ENCODE data around the gene WDR82. TPM values are rescaled to one million over a fixed set of nuclear protein-coding genes. Genes with fewer than 3 reads are reported as not detected.
A peak's percentile ranks its signal among the peaks of the same experiment; 100 is the strongest.
"Not testable (repeated sequence)": the region's sequence is repeated elsewhere in the genome, so short reads cannot be mapped to it uniquely, and the experiment has no call there.

WDR82 gene
- total RNA-seq, 4 donors from 2014 or later, result 66.4 to 76.4 (median 72.2) TPM

DNA sequence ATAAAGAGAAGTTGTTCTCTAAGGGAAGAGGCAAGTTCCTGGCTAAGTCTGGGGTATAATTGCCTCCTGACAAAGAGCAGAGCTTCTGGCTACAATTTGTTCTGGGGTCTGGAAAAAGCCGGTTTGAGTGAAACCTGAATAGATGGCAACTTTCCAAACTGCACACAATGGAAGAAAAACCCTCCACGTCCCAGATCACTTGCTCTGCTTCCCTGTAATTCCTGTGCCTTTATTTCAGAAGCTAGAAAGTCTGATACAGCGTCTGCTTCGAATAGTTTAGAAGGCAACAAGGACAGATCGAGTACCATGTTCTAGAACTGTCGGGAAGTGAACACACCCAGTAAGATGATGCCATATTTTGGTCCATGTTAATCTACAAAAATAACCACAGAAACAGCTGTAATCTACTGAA, 1.6 kb upstream of the WDR82 start:
- no peaks in the 10 kb centered on the region for H3K9me3 ChIP-seq
- H3K27ac ChIP-seq, result peak overlapping the region; percentile 98 to 99 (median 98)
- H3K36me3 ChIP-seq, result no peaks in the 10 kb centered on the region
- H3K4me3 ChIP-seq (replicated peaks in 1 of 3), result no peak overlapping the region
- DNase-seq, result peak in 1 of 2 donors; percentile 20
- peaks cover 32 to 44% of the 10 kb centered on the region in 2 donors for H3K4me1 ChIP-seq
- intact Hi-C loops (cut with DNase I), result no loop called here
- peak in 1 of 2 donors; percentile 56 for TF ChIP-seq POLR2A (IDR thresholded peaks at IDR 0.05)
- TF ChIP-seq, protein P1, sequence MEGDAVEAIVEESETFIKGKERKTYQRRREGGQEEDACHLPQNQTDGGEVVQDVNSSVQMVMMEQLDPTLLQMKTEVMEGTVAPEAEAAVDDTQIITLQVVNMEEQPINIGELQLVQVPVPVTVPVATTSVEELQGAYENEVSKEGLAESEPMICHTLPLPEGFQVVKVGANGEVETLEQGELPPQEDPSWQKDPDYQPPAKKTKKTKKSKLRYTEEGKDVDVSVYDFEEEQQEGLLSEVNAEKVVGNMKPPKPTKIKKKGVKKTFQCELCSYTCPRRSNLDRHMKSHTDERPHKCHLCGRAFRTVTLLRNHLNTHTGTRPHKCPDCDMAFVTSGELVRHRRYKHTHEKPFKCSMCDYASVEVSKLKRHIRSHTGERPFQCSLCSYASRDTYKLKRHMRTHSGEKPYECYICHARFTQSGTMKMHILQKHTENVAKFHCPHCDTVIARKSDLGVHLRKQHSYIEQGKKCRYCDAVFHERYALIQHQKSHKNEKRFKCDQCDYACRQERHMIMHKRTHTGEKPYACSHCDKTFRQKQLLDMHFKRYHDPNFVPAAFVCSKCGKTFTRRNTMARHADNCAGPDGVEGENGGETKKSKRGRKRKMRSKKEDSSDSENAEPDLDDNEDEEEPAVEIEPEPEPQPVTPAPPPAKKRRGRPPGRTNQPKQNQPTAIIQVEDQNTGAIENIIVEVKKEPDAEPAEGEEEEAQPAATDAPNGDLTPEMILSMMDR (IDR thresholded peaks at IDR 0.05), result no peak
- H3K27me3 ChIP-seq, result no peaks in the 10 kb centered on the region
- 8 to 16% methylated on average over 6 of the region's 6 CpGs for WGBS, 2 donors

DNA sequence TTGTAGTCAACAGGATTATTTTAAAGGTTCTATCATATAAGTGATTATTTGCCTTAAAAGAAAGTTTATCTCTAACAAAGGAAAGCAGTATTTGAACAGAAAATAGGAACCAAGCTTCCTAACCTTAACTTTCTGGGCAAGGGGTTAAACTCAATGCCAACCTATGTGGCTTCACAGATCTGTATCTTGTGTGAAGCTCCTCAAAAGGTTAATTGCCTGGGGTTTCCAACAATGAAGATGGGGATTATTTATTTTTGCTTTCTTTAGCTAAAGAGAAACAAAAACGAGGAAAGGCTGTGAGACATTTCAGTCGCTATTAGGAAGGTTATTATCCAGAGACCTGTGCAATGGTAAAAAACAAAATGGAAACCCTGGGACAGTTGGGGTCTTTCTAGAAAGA, 1.1 kb upstream of the WDR82 start:
- intact Hi-C loops (cut with DNase I), result loop anchor here (5.0 kb wide), 1 partner anchor 42 kb away; the partner anchor contains the start of gene TWF2
- Histone ChIP-seq H3K27me3 (no peaks in the 10 kb centered on the region), H3K9me3 (no peaks in the 10 kb centered on the region), H3K36me3 (no peaks in the 10 kb centered on the region), H3K4me1 (peaks cover 36 to 47% of the 10 kb centered on the region in 2 donors), H3K4me3 (replicated peaks in 1 of 3) (peak overlapping the region in 1 of 3 donors; percentile 85), H3K27ac (peak overlapping the region; percentile 98 to 99 (median 98))
- TF ChIP-seq POLR2A (IDR thresholded peaks at IDR 0.05), result no peak
- TF ChIP-seq, protein P1 (IDR thresholded peaks at IDR 0.05), result no peak
- WGBS, 2 donors, result 11 to 12% methylated on average over 2 of the region's 2 CpGs
- no peak for DNase-seq

DNA sequence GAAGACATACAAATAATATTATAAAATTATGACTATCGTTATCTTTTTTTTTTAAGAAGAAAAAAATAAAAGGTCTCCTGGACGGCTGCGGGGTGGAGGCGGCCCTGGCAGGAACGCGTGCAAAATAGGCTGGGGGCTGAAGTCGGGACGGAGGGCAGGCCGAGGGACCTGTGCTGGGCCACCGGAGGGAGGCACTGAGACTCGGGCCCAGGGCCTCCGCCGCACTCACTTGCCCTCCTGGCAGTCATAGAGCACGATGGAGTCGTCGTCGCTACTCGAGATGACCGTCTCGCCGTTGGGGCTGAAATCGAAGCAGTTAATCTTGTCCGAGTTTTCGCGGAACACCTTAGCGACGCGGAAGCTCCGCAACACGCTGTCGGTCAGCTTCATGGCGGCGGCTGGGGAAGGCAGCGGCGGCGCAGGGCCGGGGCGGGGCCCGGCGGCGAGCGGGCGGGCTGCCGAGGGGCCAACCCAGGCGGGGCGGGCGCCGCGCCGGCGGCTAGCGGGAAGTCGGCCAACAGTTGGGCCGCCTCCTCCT, 408 bp downstream of the WDR82 start:
- DNase-seq, result no peak
- Histone ChIP-seq H3K36me3 (peaks cover 0 to 5% of the 10 kb centered on the region in 2 donors), H3K27me3 (no peaks in the 10 kb centered on the region), H3K9me3 (no peaks in the 10 kb centered on the region), H3K27ac (peak overlapping the region; percentile 98 to 99 (median 98)), H3K4me3 (replicated peaks in 1 of 3) (peak overlapping the region; percentile 73 to 87 (median 85)), H3K4me1 (peaks cover 51 to 58% of the 10 kb centered on the region in 2 donors)
- WGBS, 2 donors, result 0 to 1% methylated on average over 13 to 27 of the region's 54 CpGs
- TF ChIP-seq, protein P1 (IDR thresholded peaks at IDR 0.05), result peak in 3 of 6 experiments; percentile 16 to 40 (median 20)
- TF ChIP-seq POLR2A (IDR thresholded peaks at IDR 0.05), result no peak
- intact Hi-C loops (cut with DNase I), result loop anchor here (5.0 kb wide), 1 partner anchor 41 kb away; the partner anchor contains the start of gene TWF2

DNA sequence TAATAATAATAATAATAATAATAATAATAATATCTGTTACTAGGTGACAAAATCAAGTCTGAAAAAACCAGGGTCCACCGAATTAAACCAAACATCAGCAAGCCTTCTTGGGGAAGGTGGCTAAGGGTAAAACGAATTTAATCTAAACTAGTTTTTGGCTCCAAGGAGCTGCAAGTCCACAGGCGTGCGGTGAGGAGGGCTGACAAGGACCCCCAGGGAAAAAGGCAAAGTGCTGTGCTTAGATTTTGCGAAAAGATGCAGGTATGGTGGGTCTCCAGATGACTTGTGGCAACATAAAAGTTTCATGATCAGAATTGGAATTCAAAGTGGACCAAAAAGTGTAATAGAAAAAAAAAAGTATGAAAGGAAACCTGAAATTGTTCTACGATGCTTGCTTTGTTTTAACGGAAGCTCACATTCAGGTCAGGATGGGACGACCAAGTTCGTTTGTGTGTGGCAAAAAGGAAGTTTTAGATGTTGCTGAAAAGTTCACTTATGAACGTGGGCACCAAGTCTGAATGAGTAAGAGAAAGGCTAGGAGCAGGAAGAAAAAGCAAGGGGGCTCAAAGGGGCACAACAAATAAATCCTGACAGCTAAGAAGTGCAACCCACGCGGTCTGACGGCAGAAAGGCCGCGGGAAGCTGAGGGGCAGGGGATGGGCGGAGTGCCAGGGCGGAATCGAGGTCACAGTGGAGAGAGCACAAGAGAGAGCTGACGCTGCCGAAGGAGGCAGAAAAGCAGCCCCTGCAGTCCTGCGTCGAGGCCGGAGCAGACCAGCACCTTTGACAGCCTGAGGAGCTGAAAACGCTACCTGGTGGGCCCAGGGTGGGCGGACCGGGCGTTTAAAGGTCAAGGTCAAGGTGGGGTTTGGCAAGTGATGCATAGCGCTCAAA, 1.1 kb downstream of the WDR82 start:
- Histone ChIP-seq H3K27ac (peak overlapping the region; percentile 98 to 99 (median 98)), H3K9me3 (no peaks in the 10 kb centered on the region), H3K27me3 (no peaks in the 10 kb centered on the region), H3K36me3 (peaks cover 0 to 5% of the 10 kb centered on the region in 2 donors), H3K4me1 (peaks cover 54 to 58% of the 10 kb centered on the region in 2 donors), H3K4me3 (replicated peaks in 1 of 3) (peak overlapping the region in 2 of 3 donors; percentile 85 to 87)
- WGBS, 2 donors, result 1% methylated on average over 28 of the region's 28 CpGs
- DNase-seq, result peak; percentile 95
- TF ChIP-seq, protein P1 (IDR thresholded peaks at IDR 0.05), result no peak
- peak; percentile 69 to 94 for TF ChIP-seq POLR2A (IDR thresholded peaks at IDR 0.05)
- intact Hi-C loops (cut with DNase I), result loop anchor here (5.0 kb wide), 1 partner anchor 40 kb away; the partner anchor contains the start of gene TWF2

DNA sequence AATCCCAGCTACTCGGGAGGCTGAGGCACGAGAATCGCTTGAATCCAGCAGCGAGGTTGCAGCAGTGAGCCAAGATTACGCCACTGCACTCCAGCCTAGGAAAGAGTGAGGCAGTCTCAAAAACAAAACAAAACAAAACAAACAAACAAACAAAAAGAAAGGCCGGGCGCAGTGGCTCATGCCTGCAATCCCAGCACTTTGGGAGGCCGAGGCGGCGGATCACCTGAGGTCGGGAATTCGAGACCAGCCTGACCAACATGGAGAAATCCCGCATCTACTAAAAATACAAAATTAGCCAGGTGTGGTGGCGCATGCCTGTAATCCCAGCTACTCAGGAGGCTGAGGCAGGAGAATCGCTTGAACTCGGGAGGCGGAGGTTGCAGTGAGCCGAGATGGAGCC, 3.7 kb downstream of the WDR82 start:
- Histone ChIP-seq H3K4me1 (peaks cover 74% of the 10 kb centered on the region in 2 donors), H3K27ac (peak overlapping the region in 1 of 3 donors; percentile 99)
- not testable (repeated sequence) for H3K9me3 ChIP-seq; H3K4me3 ChIP-seq (replicated peaks in 1 of 3); H3K36me3 ChIP-seq; DNase-seq; H3K27me3 ChIP-seq
- intact Hi-C loops (cut with DNase I), result loop anchor here (5.0 kb wide), 1 partner anchor 37 kb away; the partner anchor contains the start of gene TWF2
- WGBS, 2 donors, result 93 to 95% methylated on average over 18 of the region's 18 CpGs
